Measurements from ENCODE around the gene ARHGAP26. TPM values are rescaled to one million over a fixed set of nuclear protein-coding genes. Genes with fewer than 3 reads are reported as not detected.

The ARHGAP26 gene
- polyA plus RNA-seq, 1 donor (not counting 4 experiments of a cell fraction or from before 2014, with no cell fraction given), result 3.9 TPM

GRCh38 chr5:143014017-143014651, 244.0 kb downstream of the ARHGAP26 start:
- H3K27me3 ChIP-seq (ENCODE audit: control insufficient read depth, extremely low read depth, insufficient read depth, low read length), result no peaks in the 10 kb centered on the region
- H3K4me3 ChIP-seq (ENCODE audit: control insufficient read depth in 2 of 3, extremely low read depth in 1 of 3, insufficient read depth in 2 of 3, low read depth in 1 of 3, low read length in 3 of 3), result no peak overlapping the region
- H3K4me2 ChIP-seq (ENCODE audit: control insufficient read depth, extremely low read depth, insufficient read depth, low read depth, low read length), result no peak overlapping the region
- H3K9ac ChIP-seq (ENCODE audit: control insufficient read depth, extremely low read depth, insufficient read depth, low read length), result no peak overlapping the region
- no peaks in the 10 kb centered on the region for H3K79me2 ChIP-seq (ENCODE audit: control insufficient read depth, insufficient read depth, low read length)
- H3K9me1 ChIP-seq (ENCODE audit: control insufficient read depth, extremely low read depth, insufficient read depth, low read length), result no peaks in the 10 kb centered on the region
- DNase-seq (ENCODE audit: low read depth, low spot score) (no peak), FAIRE-seq (no peak)
- no peak overlapping the region for H2AFZ ChIP-seq (ENCODE audit: control insufficient read depth, low read length)
- H3K4me1 ChIP-seq (ENCODE audit: control insufficient read depth, extremely low read depth, insufficient read depth, low read length), result peaks cover 23% of the 10 kb centered on the region
- TF ChIP-seq CTCF (optimal IDR thresholded peaks at IDR 0.05 in 1 of 3, IDR thresholded peaks at IDR 0.05 in 1 of 3, conservative IDR thresholded peaks at IDR 0.05 in 1 of 3; ENCODE audit: extremely low read depth in 1 of 3, insufficient read depth in 2 of 3, low read length in 3 of 3), result peak; percentile 72 to 85 (median 80)
- no peak for TF ChIP-seq EZH2 (IDR thresholded peaks at IDR 0.05; ENCODE audit: low read length)
- H3K27ac ChIP-seq (ENCODE audit: control insufficient read depth, insufficient read depth, low read length), result no peak overlapping the region
- no peaks in the 10 kb centered on the region for H4K20me1 ChIP-seq (ENCODE audit: control insufficient read depth, extremely low read depth, insufficient read depth, low read length)
- dilution Hi-C loops (cut with MboI; ENCODE audit: extremely low pct_ligation_motif_present, low sequenced_read_pairs), result no loop called here
- no peaks in the 10 kb centered on the region for H3K9me3 ChIP-seq (ENCODE audit: control insufficient read depth, low read depth, low read length)
- H3K36me3 ChIP-seq (ENCODE audit: control insufficient read depth in 2 of 2, extremely low read depth in 1 of 2, insufficient read depth in 2 of 2, low read length in 2 of 2), result no peaks in the 10 kb centered on the region

- no peaks in the 10 kb centered on the region for H3K79me2 ChIP-seq (ENCODE audit: control insufficient read depth, insufficient read depth, low read length)
- H3K4me2 ChIP-seq (ENCODE audit: control insufficient read depth, extremely low read depth, insufficient read depth, low read depth, low read length), result no peak overlapping the region
- no peaks in the 10 kb centered on the region for H3K27me3 ChIP-seq (ENCODE audit: control insufficient read depth, extremely low read depth, insufficient read depth, low read length)
- H4K20me1 ChIP-seq (ENCODE audit: control insufficient read depth, extremely low read depth, insufficient read depth, low read length), result no peaks in the 10 kb centered on the region
- no peak overlapping the region for H3K27ac ChIP-seq (ENCODE audit: control insufficient read depth, insufficient read depth, low read length)
- H2AFZ ChIP-seq (ENCODE audit: control insufficient read depth, low read length), result no peak overlapping the region
- H3K9me3 ChIP-seq (ENCODE audit: control insufficient read depth, low read depth, low read length), result no peaks in the 10 kb centered on the region
- no peak for DNase-seq (ENCODE audit: low read depth, low spot score)
- no peak overlapping the region for H3K9ac ChIP-seq (ENCODE audit: control insufficient read depth, extremely low read depth, insufficient read depth, low read length)
- peaks cover 4% of the 10 kb centered on the region for H3K4me1 ChIP-seq (ENCODE audit: control insufficient read depth, extremely low read depth, insufficient read depth, low read length)
- dilution Hi-C loops (cut with MboI; ENCODE audit: extremely low pct_ligation_motif_present, low sequenced_read_pairs), result no loop called here
- H3K4me3 ChIP-seq (ENCODE audit: control insufficient read depth in 2 of 3, extremely low read depth in 1 of 3, insufficient read depth in 2 of 3, low read depth in 1 of 3, low read length in 3 of 3), result no peak overlapping the region
- H3K36me3 ChIP-seq (ENCODE audit: control insufficient read depth in 2 of 2, extremely low read depth in 1 of 2, insufficient read depth in 2 of 2, low read length in 2 of 2), result no peaks in the 10 kb centered on the region
- TF ChIP-seq EZH2 (IDR thresholded peaks at IDR 0.05; ENCODE audit: low read length), result no peak
- peak; percentile 66 to 73 (median 70) for TF ChIP-seq CTCF (optimal IDR thresholded peaks at IDR 0.05 in 1 of 3, IDR thresholded peaks at IDR 0.05 in 1 of 3, conservative IDR thresholded peaks at IDR 0.05 in 1 of 3; ENCODE audit: extremely low read depth in 1 of 3, insufficient read depth in 2 of 3, low read length in 3 of 3)
- peak; percentile 58 for FAIRE-seq
- H3K9me1 ChIP-seq (ENCODE audit: control insufficient read depth, extremely low read depth, insufficient read depth, low read length), result no peaks in the 10 kb centered on the region
These were observed 246.8 kb downstream of the ARHGAP26 start for GRCh38 chr5:143016777-143017516.

All from keratinocyte (primary cell).